ENCODE data around the gene PARP1.
A peak's percentile ranks its signal among the peaks of the same experiment; 100 is the strongest.

The PARP1 gene

DNA sequence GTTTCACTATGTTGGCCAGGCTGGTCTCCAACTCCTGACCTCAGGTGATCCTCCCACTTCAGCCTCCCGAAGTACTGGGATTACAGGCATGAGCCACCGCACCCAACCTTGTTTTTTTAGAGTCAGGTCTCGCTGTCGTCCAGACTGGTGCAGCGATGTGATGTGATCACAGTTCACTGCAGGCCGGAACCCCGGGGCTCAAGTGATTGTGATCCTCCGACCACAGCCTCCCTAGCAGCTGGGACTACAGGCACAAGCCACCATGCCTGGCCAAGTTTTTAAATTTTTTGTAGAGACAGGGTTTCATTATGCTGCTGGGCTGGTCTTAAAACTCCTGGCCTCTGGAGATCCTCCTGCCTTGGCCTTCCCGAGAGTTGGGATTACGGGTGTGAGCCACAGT, 52.9 kb downstream of the PARP1 start:
- no peak overlapping the region for H3K4me3 Mint-ChIP-seq
- H3K36me3 Mint-ChIP-seq (ENCODE audit: low read depth), result peaks cover 34% of the 10 kb centered on the region
- H3K9me3 Mint-ChIP-seq, result no peaks in the 10 kb centered on the region
- TF ChIP-seq, protein P1, sequence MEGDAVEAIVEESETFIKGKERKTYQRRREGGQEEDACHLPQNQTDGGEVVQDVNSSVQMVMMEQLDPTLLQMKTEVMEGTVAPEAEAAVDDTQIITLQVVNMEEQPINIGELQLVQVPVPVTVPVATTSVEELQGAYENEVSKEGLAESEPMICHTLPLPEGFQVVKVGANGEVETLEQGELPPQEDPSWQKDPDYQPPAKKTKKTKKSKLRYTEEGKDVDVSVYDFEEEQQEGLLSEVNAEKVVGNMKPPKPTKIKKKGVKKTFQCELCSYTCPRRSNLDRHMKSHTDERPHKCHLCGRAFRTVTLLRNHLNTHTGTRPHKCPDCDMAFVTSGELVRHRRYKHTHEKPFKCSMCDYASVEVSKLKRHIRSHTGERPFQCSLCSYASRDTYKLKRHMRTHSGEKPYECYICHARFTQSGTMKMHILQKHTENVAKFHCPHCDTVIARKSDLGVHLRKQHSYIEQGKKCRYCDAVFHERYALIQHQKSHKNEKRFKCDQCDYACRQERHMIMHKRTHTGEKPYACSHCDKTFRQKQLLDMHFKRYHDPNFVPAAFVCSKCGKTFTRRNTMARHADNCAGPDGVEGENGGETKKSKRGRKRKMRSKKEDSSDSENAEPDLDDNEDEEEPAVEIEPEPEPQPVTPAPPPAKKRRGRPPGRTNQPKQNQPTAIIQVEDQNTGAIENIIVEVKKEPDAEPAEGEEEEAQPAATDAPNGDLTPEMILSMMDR (IDR thresholded peaks at IDR 0.05; ENCODE audit: unreplicated experiment in 3 of 3), result no peak
- H3K4me1 Mint-ChIP-seq, result peaks cover 55% of the 10 kb centered on the region
- no peaks in the 10 kb centered on the region for H3K27me3 Mint-ChIP-seq (ENCODE audit: low read depth)
- peak overlapping the region in 2 of 3 experiments; percentile 54 to 70 for H3K27ac Mint-ChIP-seq

DNA sequence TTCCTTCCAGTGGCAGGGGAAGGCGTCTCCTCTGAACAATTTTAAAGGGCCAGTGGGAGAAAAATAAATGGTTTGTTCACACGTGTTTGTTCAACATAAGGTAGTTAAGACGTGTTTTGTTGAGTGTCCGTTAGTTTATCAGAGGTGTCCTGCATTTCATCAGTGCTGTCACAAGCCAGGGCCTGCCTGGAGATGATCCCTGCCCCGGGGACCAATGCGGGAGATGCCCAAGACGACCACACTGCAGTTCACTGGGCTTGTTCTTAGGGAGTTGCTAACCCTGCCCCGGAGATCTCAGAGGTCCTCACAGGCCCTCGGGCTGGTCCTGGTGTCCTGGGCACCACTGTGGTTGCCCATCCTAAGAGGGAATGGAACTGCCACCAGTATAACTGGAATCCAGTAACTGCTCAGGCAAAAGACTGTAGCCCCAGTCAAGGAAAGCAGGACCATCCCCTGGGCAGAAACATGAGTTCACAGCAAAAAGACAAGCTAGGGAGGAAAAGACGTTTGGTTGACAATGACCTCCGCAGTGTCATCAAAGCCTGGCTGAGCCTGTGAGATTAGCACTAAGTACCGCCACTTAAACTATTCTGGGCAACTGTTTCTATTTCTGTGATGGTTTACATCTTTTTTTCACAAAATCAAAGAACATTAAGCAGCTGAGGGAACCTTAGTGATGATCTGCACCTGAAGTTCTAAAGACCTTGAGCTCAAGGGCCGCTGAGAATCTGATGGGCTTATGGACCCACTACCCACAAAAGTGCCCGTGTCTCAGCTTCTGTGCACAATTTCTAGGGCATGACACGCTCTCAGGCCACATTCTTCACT, 54.0 kb downstream of the PARP1 start:
- TF ChIP-seq, protein P1 (IDR thresholded peaks at IDR 0.05; ENCODE audit: unreplicated experiment in 3 of 3), result no peak
- H3K4me1 Mint-ChIP-seq, result peaks cover 60% of the 10 kb centered on the region
- H3K27ac Mint-ChIP-seq, result peak overlapping the region; percentile 57 to 71 (median 69)

DNA sequence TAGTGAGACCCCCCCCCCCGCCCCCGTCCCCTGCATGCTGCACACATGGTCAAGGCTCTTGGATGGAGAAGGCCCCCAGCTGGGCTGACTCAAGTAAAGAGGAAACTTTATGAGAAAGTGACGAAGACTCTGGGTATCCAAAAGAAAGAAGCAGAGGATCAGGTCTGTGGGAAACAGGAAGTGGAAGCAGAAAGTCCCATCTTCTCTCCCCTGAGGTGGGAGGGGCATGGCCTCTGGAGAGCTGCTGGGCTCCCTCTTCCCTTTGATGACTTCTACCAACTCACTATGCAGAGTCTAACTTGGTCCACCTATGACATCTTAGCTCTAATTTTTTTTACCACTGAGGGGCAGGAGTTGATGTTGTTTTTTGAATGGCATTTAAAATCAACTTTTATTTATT, 56.2 kb downstream of the PARP1 start:
- peak overlapping the region in 2 of 3 experiments; percentile 57 to 69 for H3K27ac Mint-ChIP-seq
- H3K4me1 Mint-ChIP-seq, result peaks cover 65% of the 10 kb centered on the region
- no peaks in the 10 kb centered on the region for H3K27me3 Mint-ChIP-seq (ENCODE audit: low read depth)
- TF ChIP-seq, protein P1 (IDR thresholded peaks at IDR 0.05; ENCODE audit: unreplicated experiment in 3 of 3), result no peak
- peaks cover 11% of the 10 kb centered on the region for H3K36me3 Mint-ChIP-seq (ENCODE audit: low read depth)
- no peak overlapping the region for H3K4me3 Mint-ChIP-seq
- H3K9me3 Mint-ChIP-seq, result no peaks in the 10 kb centered on the region

More for the DNA sequence above, 54.0 kb downstream of the PARP1 start:
- Mint-ChIP-seq H3K36me3 (ENCODE audit: low read depth) (peaks cover 25% of the 10 kb centered on the region), H3K9me3 (no peaks in the 10 kb centered on the region), H3K4me3 (peak overlapping the region in 1 of 3 experiments; percentile 55), H3K27me3 (ENCODE audit: low read depth) (no peaks in the 10 kb centered on the region)

DNA sequence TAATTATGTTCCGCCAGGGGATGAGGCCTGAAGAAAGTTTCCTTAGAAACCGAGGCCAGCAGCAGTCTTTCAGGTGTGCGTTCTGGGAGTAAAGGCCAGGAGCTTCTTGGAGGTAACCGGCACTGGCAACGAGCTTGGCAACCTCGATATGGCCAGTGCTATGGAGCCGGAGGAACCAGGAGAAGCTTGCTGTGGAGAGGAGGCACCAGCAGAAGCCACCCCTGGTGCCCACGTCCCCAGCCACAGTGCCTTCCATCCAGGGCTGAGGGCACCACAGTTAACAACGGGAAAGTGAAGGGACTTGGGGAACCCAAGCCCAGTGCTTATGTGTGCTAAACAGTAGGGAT, 57.4 kb downstream of the PARP1 start:
- Mint-ChIP-seq H3K27me3 (ENCODE audit: low read depth) (no peaks in the 10 kb centered on the region), H3K9me3 (no peaks in the 10 kb centered on the region), H3K27ac (peak overlapping the region; percentile 95 to 97 (median 97)), H3K4me1 (peaks cover 54% of the 10 kb centered on the region), H3K4me3 (no peak overlapping the region), H3K36me3 (ENCODE audit: low read depth) (peaks cover 2% of the 10 kb centered on the region)
- TF ChIP-seq, protein P1 (IDR thresholded peaks at IDR 0.05; ENCODE audit: unreplicated experiment in 3 of 3), result no peak

DNA sequence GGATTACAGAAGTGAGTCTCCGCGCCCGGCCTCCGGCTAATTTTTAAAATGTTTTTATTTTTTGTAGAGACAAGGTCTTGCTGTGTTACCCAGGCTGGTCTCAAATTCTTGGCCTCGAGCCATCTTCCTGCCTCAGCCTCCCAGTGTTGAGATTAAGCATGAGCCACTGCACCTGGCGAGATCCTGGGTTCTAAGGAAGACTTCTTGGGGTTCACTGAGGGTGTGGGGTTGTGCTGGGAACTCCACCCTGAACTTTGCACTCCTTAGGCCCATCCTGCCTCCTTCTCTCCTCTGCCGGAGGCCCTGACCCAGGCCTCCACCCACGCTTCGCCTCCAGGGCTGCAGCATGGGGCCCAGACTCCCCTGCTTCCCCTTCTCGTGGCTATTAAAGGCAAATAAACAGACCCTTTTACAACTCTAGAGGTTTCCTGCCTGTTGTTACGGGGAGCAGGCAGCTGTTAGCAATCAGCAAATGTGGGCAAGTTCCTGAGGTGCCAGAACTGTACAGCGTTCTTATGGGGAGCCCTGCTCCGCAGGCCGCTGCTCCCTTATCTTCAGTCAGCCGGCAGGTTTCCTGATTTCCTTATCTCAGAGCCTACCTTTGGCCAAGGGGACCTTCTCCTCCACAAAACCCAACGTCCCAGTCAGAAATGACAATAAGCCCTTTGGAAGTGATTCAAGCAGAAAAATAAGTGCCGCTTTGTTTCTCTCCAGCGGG, 57.9 kb downstream of the PARP1 start:
- Mint-ChIP-seq H3K4me1 (peaks cover 51% of the 10 kb centered on the region), H3K9me3 (no peaks in the 10 kb centered on the region), H3K36me3 (ENCODE audit: low read depth) (no peaks in the 10 kb centered on the region), H3K27me3 (ENCODE audit: low read depth) (no peaks in the 10 kb centered on the region), H3K27ac (peak overlapping the region; percentile 95 to 97 (median 97)), H3K4me3 (peak overlapping the region in 2 of 3 experiments; percentile 30 to 42)
- TF ChIP-seq, protein P1 (IDR thresholded peaks at IDR 0.05; ENCODE audit: unreplicated experiment in 3 of 3), result no peak
